Measurements from ENCODE around the gene MRS2. TPM values are rescaled to one million over a fixed set of nuclear protein-coding genes. Genes with fewer than 3 reads are reported as not detected.

Gene MRS2, protein sequence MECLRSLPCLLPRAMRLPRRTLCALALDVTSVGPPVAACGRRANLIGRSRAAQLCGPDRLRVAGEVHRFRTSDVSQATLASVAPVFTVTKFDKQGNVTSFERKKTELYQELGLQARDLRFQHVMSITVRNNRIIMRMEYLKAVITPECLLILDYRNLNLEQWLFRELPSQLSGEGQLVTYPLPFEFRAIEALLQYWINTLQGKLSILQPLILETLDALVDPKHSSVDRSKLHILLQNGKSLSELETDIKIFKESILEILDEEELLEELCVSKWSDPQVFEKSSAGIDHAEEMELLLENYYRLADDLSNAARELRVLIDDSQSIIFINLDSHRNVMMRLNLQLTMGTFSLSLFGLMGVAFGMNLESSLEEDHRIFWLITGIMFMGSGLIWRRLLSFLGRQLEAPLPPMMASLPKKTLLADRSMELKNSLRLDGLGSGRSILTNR
- polyA plus RNA-seq (2011; rRNA removed) (20.3 and 24.8 TPM in 2 replicates), polyA plus RNA-seq (2017; fragmentation: RNase III; extraction: RNeasy Plus Mini Kit Qiagen cat#74134 plus additional on column Dnase treatment) (21.8 to 22.6 TPM (median 22.6 TPM) in 3 replicates), polyA minus RNA-seq (2011; rRNA and poly(A)+ RNA removed) (8.1 and 13.0 TPM in 2 replicates)
- polyA plus RNA-seq (2012; cell fraction: cytosol; rRNA removed) = 11.3 and 12.4 TPM in 2 replicates
- polyA plus RNA-seq (2012; cell fraction: nucleus; rRNA removed) = 14.6 and 17.0 TPM in 2 replicates

DNA sequence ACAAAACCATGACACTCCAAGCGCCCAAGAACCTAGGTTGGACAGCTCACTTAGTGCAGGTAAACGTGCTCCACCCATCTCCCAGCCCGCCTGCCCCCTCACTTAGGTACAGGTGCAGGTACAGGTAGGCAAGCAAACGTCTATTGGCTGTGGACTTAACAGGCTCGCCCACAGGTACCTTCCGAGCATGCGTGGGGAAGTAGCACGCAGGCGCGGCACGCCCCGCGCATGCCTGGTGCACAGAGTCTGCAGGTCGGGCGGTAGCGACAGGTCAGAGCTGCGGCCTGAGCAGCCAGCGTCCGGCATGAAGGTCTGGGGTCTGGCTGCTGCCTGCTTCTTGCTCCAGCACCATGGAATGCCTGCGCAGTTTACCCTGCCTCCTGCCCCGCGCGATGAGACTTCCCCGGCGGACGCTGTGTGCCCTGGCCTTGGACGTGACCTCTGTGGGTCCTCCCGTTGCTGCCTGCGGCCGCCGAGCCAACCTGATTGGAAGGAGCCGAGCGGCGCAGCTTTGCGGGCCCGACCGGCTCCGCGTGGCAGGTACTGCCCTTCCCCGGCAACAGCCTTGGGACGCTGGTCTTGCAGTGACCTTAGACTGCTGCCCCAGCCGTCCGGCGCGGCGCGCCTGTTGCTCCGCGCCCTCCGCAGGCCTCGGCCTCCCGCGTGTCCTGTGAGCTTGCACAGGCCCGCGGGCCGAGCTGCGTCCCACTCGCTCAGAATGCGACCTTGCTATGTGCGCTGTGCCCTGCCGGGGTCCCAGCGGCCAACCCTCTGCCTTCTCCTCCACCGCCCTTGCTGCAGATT lies at the start of gene MRS2:
Gene MRS2 (plus strand): TSS at position 240 of the 804 bp plus-strand sequence. CDS start 111 bp downstream, at position 351.
- Histone ChIP-seq H3K9me3 (no peaks in the 10 kb centered on the region), H3K4me2 (peak within 1 kb of the TSS; percentile 74), H3K4me3 (peak within 1 kb of the TSS; percentile 95), H3K4me1 (peaks cover 16% of the 10 kb centered on the region), H3K27ac (peak within 1 kb of the TSS; percentile 88 to 90)
- WGBS (ENCODE audit: missing lambda C conversion rate) = 0% methylated on average over 20 of the region's 63 CpGs
- DNase-seq (ENCODE audit: low read depth in 1 of 2, low spot score in 1 of 2) (peak; percentile 63 to 86), ATAC-seq (peak; percentile 99), FAIRE-seq (no peak)
- ChIA-PET POLR2A (interaction anchor here (1.0 kb wide), 1 partner anchor 43 kb away, joined by 4 read pairs; no protein-coding TSS in a partner anchor), CTCF (interaction anchor here (0.5 to 1.3 kb wide), 2 partner anchors 29 to 43 kb away, joined by 3 to 4 read pairs; no protein-coding TSS in a partner anchor)
- TF ChIP-seq, protein P1, sequence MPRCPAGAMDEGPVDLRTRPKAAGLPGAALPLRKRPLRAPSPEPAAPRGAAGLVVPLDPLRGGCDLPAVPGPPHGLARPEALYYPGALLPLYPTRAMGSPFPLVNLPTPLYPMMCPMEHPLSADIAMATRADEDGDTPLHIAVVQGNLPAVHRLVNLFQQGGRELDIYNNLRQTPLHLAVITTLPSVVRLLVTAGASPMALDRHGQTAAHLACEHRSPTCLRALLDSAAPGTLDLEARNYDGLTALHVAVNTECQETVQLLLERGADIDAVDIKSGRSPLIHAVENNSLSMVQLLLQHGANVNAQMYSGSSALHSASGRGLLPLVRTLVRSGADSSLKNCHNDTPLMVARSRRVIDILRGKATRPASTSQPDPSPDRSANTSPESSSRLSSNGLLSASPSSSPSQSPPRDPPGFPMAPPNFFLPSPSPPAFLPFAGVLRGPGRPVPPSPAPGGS (IDR thresholded peaks at IDR 0.05) = peak; percentile 76; the same call in 2 of the 3 replicates
- TF ChIP-seq PHF8 (IDR thresholded peaks at IDR 0.05; ENCODE audit: borderline replicate concordance, low read depth) = peak; percentile 37; the same call in 1 of the 2 replicates
- TF ChIP-seq ZFP36 (IDR thresholded peaks at IDR 0.05; ENCODE audit: borderline replicate concordance, partially characterized antibody) = no peak
- TF ChIP-seq, protein P2, sequence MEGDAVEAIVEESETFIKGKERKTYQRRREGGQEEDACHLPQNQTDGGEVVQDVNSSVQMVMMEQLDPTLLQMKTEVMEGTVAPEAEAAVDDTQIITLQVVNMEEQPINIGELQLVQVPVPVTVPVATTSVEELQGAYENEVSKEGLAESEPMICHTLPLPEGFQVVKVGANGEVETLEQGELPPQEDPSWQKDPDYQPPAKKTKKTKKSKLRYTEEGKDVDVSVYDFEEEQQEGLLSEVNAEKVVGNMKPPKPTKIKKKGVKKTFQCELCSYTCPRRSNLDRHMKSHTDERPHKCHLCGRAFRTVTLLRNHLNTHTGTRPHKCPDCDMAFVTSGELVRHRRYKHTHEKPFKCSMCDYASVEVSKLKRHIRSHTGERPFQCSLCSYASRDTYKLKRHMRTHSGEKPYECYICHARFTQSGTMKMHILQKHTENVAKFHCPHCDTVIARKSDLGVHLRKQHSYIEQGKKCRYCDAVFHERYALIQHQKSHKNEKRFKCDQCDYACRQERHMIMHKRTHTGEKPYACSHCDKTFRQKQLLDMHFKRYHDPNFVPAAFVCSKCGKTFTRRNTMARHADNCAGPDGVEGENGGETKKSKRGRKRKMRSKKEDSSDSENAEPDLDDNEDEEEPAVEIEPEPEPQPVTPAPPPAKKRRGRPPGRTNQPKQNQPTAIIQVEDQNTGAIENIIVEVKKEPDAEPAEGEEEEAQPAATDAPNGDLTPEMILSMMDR (IDR thresholded peaks at IDR 0.05) = no peak
- TF ChIP-seq POLR2A (IDR thresholded peaks at IDR 0.05; ENCODE audit: low read length) = peak; percentile 94
- no peak for TF ChIP-seq HEYL (CRISPR knock-in tag; IDR thresholded peaks at IDR 0.05)
- no peak for TF ChIP-seq CHD2 (IDR thresholded peaks at IDR 0.05; ENCODE audit: low read length, partially characterized antibody)
- peak in 1 of 2 experiments; percentile 37; a peak in 1 of 5 replicates for TF ChIP-seq JUN (IDR thresholded peaks at IDR 0.05)
- TF ChIP-seq ZSCAN20 (CRISPR knock-in tag; IDR thresholded peaks at IDR 0.05) = no peak
- TF ChIP-seq EHF (CRISPR knock-in tag; IDR thresholded peaks at IDR 0.05) = no peak
- TF ChIP-seq CHD4 (IDR thresholded peaks at IDR 0.05; ENCODE audit: borderline replicate concordance) = no peak
- TF ChIP-seq FOSL2 (IDR thresholded peaks at IDR 0.05) = no peak
- TF ChIP-seq FOSL2 (CRISPR knock-in tag; IDR thresholded peaks at IDR 0.05) = no peak
- no peak for TF ChIP-seq JUNB (IDR thresholded peaks at IDR 0.05)
- TF ChIP-seq SMC3 (IDR thresholded peaks at IDR 0.05) = no peak
- TF ChIP-seq MYC (IDR thresholded peaks at IDR 0.05; ENCODE audit: borderline replicate concordance, low read length) = no peak
- no peak for TF ChIP-seq SREBF2 (IDR thresholded peaks at IDR 0.05)
- no peak for TF ChIP-seq NR3C1 (IDR thresholded peaks at IDR 0.05)
- TF ChIP-seq, protein P3, sequence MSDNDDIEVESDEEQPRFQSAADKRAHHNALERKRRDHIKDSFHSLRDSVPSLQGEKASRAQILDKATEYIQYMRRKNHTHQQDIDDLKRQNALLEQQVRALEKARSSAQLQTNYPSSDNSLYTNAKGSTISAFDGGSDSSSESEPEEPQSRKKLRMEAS (IDR thresholded peaks at IDR 0.05) = peak; percentile 66

DNA sequence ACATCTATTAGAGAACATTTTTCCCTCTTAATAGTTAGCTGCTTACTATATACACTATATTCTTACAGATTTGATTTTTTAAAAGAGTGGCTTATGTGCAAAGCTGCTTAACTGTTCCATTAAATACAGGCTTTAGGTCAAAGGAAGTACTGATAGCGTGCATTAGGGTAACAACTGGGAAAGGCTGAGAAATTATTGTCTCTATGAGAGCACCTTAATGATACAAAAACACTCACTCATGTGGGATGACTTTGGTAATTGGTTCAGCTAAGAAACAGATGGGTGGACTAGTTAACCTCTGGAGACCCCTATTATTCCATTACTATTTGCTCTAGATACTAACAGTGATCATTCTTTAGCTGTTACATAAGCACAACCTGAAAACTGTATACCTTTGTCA lies 48.9 kb upstream of the MRS2 start:
- no peak for DNase-seq (ENCODE audit: low read depth in 1 of 2, low spot score in 1 of 2)
- H3K4me3 ChIP-seq = no peak overlapping the region
- ChIA-PET POLR2A (no interaction called here), CTCF (interaction anchor here (1.3 to 2.8 kb wide), 3 partner anchors 11 to 71 kb away, joined by 3 to 10 read pairs (median 9); no protein-coding TSS in a partner anchor)
- 90% methylated on average over 1 of the region's 1 CpG for WGBS (ENCODE audit: missing lambda C conversion rate)
- no peaks in the 10 kb centered on the region for H3K9me3 ChIP-seq
- H3K4me2 ChIP-seq = peak overlapping the region; percentile 87; the same call in 2 of the 3 replicates
- no peak overlapping the region for H3K27ac ChIP-seq
- no peak for ATAC-seq
- H3K4me1 ChIP-seq = no peaks in the 10 kb centered on the region; the same call in 1 of the 3 replicates
- FAIRE-seq = no peak
- TF ChIP-seq, protein P4, sequence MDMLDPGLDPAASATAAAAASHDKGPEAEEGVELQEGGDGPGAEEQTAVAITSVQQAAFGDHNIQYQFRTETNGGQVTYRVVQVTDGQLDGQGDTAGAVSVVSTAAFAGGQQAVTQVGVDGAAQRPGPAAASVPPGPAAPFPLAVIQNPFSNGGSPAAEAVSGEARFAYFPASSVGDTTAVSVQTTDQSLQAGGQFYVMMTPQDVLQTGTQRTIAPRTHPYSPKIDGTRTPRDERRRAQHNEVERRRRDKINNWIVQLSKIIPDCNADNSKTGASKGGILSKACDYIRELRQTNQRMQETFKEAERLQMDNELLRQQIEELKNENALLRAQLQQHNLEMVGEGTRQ (IDR thresholded peaks at IDR 0.05) = no peak
- TF ChIP-seq CHD2 (IDR thresholded peaks at IDR 0.05; ENCODE audit: low read length, partially characterized antibody) (no peak), HOXB5 (CRISPR knock-in tag; IDR thresholded peaks at IDR 0.05) (no peak), HOXB13 (CRISPR knock-in tag; IDR thresholded peaks at IDR 0.05; ENCODE audit: low read depth) (no peak), TFCP2L1 (CRISPR knock-in tag; IDR thresholded peaks at IDR 0.05) (no peak), EHMT2 (IDR thresholded peaks at IDR 0.05; ENCODE audit: low read depth) (no peak), MAFK (IDR thresholded peaks at IDR 0.05; ENCODE audit: partially characterized antibody) (no peak), ZNF302 (CRISPR knock-in tag; IDR thresholded peaks at IDR 0.05) (no peak), RAD21 (conservative IDR thresholded peaks at IDR 0.05 in 1 of 2, IDR thresholded peaks at IDR 0.05 in 1 of 2) (no peak), NR3C1 (IDR thresholded peaks at IDR 0.05) (no peak), RNF2 (IDR thresholded peaks at IDR 0.05; ENCODE audit: borderline replicate concordance, low read depth) (no peak)
- TF ChIP-seq, protein P5, sequence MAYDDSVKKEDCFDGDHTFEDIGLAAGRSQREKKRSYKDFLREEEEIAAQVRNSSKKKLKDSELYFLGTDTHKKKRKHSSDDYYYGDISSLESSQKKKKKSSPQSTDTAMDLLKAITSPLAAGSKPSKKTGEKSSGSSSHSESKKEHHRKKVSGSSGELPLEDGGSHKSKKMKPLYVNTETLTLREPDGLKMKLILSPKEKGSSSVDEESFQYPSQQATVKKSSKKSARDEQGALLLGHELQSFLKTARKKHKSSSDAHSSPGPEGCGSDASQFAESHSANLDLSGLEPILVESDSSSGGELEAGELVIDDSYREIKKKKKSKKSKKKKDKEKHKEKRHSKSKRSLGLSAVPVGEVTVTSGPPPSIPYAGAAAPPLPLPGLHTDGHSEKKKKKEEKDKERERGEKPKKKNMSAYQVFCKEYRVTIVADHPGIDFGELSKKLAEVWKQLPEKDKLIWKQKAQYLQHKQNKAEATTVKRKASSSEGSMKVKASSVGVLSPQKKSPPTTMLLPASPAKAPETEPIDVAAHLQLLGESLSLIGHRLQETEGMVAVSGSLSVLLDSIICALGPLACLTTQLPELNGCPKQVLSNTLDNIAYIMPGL (CRISPR knock-in tag; IDR thresholded peaks at IDR 0.05; ENCODE audit: borderline replicate concordance) = no peak

Measured in A549 (cell line).